CD4-positive, alpha-beta T cell treated with Interleukin-15 for 1 hour (primary cell): ENCODE data around the gene ANKS1A.
"Not testable (repeated sequence)": the region's sequence is repeated elsewhere in the genome, so short reads cannot be mapped to it uniquely, and the experiment has no call there.

Source experiments
- DNase-seq: peaks from one replicate; pipeline ENCODE4 v3.0.0-alpha.2; 2020

ANKS1A gene, protein sequence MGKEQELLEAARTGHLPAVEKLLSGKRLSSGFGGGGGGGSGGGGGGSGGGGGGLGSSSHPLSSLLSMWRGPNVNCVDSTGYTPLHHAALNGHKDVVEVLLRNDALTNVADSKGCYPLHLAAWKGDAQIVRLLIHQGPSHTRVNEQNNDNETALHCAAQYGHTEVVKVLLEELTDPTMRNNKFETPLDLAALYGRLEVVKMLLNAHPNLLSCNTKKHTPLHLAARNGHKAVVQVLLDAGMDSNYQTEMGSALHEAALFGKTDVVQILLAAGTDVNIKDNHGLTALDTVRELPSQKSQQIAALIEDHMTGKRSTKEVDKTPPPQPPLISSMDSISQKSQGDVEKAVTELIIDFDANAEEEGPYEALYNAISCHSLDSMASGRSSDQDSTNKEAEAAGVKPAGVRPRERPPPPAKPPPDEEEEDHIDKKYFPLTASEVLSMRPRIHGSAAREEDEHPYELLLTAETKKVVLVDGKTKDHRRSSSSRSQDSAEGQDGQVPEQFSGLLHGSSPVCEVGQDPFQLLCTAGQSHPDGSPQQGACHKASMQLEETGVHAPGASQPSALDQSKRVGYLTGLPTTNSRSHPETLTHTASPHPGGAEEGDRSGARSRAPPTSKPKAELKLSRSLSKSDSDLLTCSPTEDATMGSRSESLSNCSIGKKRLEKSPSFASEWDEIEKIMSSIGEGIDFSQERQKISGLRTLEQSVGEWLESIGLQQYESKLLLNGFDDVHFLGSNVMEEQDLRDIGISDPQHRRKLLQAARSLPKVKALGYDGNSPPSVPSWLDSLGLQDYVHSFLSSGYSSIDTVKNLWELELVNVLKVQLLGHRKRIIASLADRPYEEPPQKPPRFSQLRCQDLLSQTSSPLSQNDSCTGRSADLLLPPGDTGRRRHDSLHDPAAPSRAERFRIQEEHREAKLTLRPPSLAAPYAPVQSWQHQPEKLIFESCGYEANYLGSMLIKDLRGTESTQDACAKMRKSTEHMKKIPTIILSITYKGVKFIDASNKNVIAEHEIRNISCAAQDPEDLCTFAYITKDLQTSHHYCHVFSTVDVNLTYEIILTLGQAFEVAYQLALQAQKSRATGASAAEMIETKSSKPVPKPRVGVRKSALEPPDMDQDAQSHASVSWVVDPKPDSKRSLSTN

DNA sequence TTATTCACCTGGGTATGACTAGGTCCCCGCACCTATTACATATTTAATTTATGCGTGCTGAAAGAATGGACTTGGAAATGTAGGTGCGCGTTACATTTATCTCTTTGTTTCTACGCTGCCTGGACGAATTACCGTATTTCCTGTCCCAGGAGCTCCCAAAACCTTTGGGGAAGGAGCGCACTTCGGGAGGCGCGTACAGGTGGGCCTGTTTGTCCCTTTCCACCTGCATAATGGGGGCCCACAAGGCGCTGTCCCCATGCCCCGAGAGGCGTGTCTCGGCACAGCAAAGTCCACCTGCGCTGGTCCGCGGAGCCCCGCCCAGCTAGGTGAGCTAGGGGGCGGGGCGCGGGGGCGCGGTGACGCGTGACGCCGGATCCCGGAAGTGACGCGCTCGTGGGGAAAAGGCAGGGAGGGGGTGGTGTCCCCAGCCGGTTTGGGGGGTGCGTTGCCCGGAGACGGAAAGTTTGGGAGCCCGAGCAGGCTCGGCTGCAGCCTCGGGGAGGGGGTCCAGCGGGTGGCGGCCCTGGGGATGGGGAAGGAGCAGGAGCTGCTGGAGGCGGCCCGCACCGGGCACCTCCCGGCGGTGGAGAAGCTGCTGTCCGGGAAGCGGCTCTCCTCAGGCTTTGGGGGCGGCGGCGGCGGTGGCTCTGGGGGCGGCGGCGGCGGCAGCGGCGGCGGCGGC is at the start of gene ANKS1A:
TSS of gene ANKS1A (plus strand) at position 382 of the 682 bp plus-strand sequence. CDS start at position 530, 148 bp downstream.
- peak; percentile 90 for DNase-seq

GRCh38 chr6:34839666-34840352 is 49.2 kb upstream of the ANKS1A start:
- no peak for DNase-seq

DNA sequence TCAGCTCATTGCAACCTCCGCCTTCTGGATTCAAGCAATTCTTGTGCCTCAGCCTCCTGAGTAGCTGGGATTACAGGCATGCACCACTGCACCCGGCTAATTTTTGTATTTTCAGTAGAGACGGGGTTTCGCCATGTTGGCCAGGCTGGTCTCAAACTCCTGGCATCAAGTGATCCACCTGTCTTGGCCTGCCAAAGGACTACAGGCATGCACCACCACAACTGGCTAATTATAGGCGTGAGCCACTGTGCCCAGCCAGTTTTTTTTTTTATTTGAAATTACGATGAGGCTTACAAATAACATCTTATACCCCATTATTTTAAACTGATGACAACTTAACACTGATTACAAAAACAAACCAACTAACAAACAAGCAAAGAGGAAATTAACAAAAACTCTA is 40.0 kb upstream of the ANKS1A start:
- not testable (repeated sequence) for DNase-seq

DNA sequence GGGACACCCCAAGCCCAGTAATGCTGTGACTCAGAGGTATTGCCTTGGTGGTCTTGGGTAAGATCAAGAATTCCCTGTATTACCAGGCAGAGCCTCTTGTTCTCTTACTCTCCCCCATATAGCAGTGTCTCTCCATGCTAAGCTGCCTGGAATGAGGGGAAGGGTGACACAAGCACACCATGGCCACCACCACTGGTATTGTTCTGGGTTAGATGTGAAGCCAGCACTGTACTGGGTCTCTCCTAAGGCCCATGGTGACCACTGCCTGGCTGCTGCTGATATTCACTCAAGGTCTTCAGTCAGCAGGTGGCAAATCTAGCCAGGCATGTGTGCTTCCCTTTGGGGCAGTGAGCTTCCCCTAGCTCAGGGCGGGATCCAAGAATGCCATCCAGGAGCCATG is 37.7 kb upstream of the ANKS1A start:
- no peak for DNase-seq

- DNase-seq: no peak
Measured at GRCh38 chr6:34852406-34853085, 36.5 kb upstream of the ANKS1A start.

GRCh38 chr6:34855463-34855862 is 33.6 kb upstream of the ANKS1A start:
- no peak for DNase-seq

GRCh38 chr6:34858681-34859080 is 30.4 kb upstream of the ANKS1A start:
- DNase-seq: no peak

- no peak for DNase-seq
Measured at GRCh38 chr6:34859951-34860350, 29.1 kb upstream of the ANKS1A start.

GRCh38 chr6:34860776-34861175 is 28.3 kb upstream of the ANKS1A start:
- no peak for DNase-seq

GRCh38 chr6:34864007-34864406 is 25.0 kb upstream of the ANKS1A start:
- DNase-seq: no peak

GRCh38 chr6:34865107-34865506 is 23.9 kb upstream of the ANKS1A start:
- DNase-seq: no peak

GRCh38 chr6:34866509-34866908 is 22.5 kb upstream of the ANKS1A start:
- DNase-seq: no peak

DNA sequence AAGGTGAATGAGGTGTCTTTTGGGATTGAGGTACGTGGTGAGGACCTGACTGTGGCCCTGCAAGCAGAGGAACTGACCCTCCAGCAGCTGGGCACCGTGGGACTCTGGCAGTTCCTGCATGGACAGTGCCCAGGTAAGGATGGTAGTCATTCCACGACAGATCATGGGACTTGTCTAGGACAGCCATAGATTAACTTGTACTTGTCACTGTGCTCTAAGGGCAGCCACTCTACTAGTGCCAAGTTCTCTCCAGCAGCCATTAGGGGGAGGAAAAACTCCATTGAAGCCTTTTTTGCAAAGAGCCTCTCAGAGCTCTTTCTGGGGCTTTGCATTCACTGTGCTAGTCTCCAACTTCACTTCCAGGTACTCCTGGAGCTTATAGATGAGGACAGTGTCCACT is 21.6 kb upstream of the ANKS1A start:
- no peak for DNase-seq

DNA sequence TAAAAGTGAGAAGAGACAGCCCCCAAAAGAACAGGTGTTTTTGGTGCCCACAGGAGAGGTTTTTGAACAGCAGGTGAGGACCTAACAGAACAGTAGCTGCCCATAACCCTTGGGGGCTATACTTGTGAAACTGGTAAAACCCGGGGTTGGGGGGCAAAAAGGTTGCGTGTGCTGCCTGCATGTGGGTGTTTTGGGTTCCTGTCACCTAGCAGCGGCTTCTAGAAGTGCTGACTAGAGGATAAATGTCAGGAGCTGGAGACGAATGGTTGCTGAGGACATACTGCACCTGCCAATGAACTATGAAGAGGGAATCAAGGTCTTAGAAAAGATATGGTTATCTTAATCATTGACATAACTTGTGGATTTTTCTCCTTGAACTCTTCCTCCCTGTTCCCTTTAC is 17.2 kb upstream of the ANKS1A start:
- no peak for DNase-seq

- DNase-seq: no peak
Measured at GRCh38 chr6:34872332-34872731, 16.7 kb upstream of the ANKS1A start.

GRCh38 chr6:34875292-34876213 is 13.5 kb upstream of the ANKS1A start:
- no peak for DNase-seq

DNA sequence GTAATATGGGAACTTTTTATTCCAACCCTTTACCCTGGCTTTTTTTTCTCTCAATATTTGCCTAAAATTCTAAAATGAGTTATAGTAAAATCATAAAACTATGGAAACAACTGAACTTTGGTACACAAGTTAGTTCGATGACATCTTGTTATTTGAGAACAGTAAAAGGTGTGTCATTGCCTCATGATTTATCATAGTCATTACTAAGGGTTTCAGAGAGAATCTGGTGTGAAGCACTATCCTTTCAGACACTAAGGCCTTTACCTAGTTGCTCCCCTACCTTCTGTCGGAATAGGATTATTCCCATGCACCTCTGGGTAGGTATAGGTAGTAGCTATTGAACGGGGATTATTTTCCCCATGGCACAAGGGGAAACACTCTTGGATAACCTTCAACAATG is 12.6 kb upstream of the ANKS1A start:
- DNase-seq: no peak

DNA sequence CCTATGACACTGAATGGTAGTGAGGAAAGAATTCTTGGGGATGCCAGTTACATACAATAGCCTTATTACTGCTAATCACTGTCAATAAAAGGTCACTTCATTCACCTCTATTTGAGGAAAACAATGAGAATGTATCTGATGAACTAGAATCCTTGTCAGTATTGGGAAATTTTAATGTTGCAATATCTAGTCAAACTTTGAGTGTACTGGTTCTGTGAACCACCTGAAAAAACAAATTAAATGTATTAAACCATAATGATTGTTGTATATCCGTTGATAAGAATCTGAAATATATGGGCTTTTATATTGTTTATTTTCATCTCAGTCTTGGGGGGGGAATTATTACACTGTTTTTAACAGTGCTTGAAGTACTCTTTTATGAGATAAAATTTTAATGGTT is 11.8 kb upstream of the ANKS1A start:
- DNase-seq: no peak

DNA sequence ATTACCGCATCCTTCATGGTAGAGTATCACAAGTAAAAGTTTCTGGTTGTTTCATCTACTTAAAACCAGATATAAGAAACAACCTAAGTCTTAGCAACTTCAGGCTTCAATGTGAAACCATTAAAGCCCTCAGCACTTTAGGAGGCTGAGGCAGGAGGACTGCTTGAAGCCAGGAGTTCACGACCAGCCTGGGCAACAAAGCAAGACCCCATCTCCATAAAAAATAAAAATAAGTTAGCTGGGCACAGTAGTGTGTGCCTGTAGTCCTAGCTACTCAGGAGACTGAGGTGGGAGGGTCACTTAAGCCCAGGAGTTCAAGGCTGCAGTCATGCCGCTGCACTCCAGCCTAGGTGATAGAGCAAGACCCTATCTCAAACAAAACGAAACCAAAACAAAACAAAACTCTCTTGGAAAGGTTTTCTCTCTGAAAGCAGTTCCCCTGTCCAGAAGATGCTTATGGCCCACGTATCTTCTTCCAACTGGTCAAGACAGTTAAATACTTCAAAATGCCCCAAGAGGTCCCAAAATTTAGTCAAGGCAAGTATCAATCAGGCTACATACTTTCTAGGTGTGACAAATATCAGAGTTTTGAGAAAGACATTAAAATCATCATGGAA is 11.1 kb upstream of the ANKS1A start:
- DNase-seq: no peak

GRCh38 chr6:34884073-34884472 is 5.0 kb upstream of the ANKS1A start:
- DNase-seq: not testable (repeated sequence)
